IMR-90 (cell line): Measurements from ENCODE around the gene DOCK1. TPM values are rescaled to one million over a fixed set of nuclear protein-coding genes. Genes with fewer than 3 reads are reported as not detected.

Experiments used
- ATAC-seq: fragments of 200-7000 bp; cut with Tn5 transposase; 2 replicates; pipeline ENCODE4 v1.9.1; 2020; ENCODE audit warnings: low read depth, mild to moderate bottlenecking, moderate library complexity
- BruUV-seq: library from RNA; stranded (reverse); fragments of 400-500 nt; replicated peaks from 2 replicates; lab custom pipeline; 2021; lab: Mats Ljungman, UMichigan
- CTCF ChIA-PET: fragments of 300-600 bp; formaldehyde crosslinking; extraction: SDS; loops from one replicate; lab custom pipeline; 2021; ENCODE audit warnings: antibody characterized with exemption; lab: Yijun Ruan, JAX
- POLR2A ChIA-PET: fragments of 300-600 bp; sonication (Branson Sonifier 250); formaldehyde crosslinking; loops from one replicate; lab custom pipeline; 2022; ENCODE audit warnings: antibody characterized with exemption; ENCODE audit not compliant: unreplicated experiment; lab: Charles Lee
- DNase-seq: peaks from one replicate; pipeline ENCODE4 v3.0.0; 2013
- H2AFZ ChIP-seq: replicated peaks from 2 replicates; pipeline ENCODE3; 2013; ENCODE audit warnings: low read length, mild to moderate bottlenecking; ENCODE audit not compliant: poor library complexity
- H2AK5ac ChIP-seq: 2 replicates; pipeline ENCODE4 v1.6.1; 2013; ENCODE audit warnings: low read depth, low read length, inconsistent platforms
- H2AK9ac ChIP-seq: replicated peaks from 2 replicates; pipeline ENCODE3; 2013; ENCODE audit warnings: mild to moderate bottlenecking, low read depth, low read length, moderate library complexity; ENCODE audit not compliant: poor library complexity
- H2BK120ac ChIP-seq: 2 replicates; pipeline ENCODE4 v1.6.1; 2013; ENCODE audit warnings: low read depth, low read length, inconsistent platforms
- H2BK15ac ChIP-seq: 3 replicates; pipeline ENCODE4 v1.6.1; 2013; ENCODE audit warnings: low read depth, low read length, inconsistent platforms
- H2BK20ac ChIP-seq: 2 replicates; pipeline ENCODE4 v1.6.1; 2013; ENCODE audit warnings: low read depth, mild to moderate bottlenecking, inconsistent platforms, low read length, moderate library complexity
- H2BK5ac ChIP-seq: 2 replicates; pipeline ENCODE4 v1.6.1; 2013; ENCODE audit warnings: mild to moderate bottlenecking, low read depth, low read length, inconsistent platforms; ENCODE audit not compliant: poor library complexity, severe bottlenecking
- H3K14ac ChIP-seq: replicated peaks from 2 replicates; pipeline ENCODE4 v1.6.1; 2013; ENCODE audit warnings: low read depth, low read length, inconsistent platforms
- H3K18ac ChIP-seq: 2 replicates; pipeline ENCODE4 v1.6.1; 2013; ENCODE audit warnings: low read depth, low read length, control low read depth
- H3K23ac ChIP-seq: 2 replicates; pipeline ENCODE4 v1.6.1; 2013; ENCODE audit warnings: low read depth, low read length, inconsistent platforms
- H3K27ac ChIP-seq: 2 replicates; pipeline ENCODE4 v1.5.1; 2013; ENCODE audit warnings: mild to moderate bottlenecking, control low read depth, low read length; ENCODE audit not compliant: insufficient read depth
- H3K27me3 ChIP-seq: 2 replicates; pipeline ENCODE4 v1.6.1; 2013; ENCODE audit warnings: low read length; ENCODE audit not compliant: control insufficient read depth, insufficient read depth
- H3K36me3 ChIP-seq: 2 replicates; pipeline ENCODE4 v1.6.1; 2013; ENCODE audit warnings: low read length, mixed read lengths; ENCODE audit not compliant: control insufficient read depth, insufficient read depth
- H3K4ac ChIP-seq: 2 replicates; pipeline ENCODE4 v1.6.1; 2013; ENCODE audit warnings: low read depth, low read length, inconsistent platforms
- H3K4me1 ChIP-seq: 2 replicates; pipeline ENCODE4 v1.6.1; 2013; ENCODE audit warnings: low read length, mixed read lengths; ENCODE audit not compliant: control insufficient read depth, insufficient read depth
- H3K4me2 ChIP-seq: 2 replicates; pipeline ENCODE4 v1.6.1; 2013; ENCODE audit warnings: low read depth, mild to moderate bottlenecking, control low read depth, low read length, moderate library complexity
- H3K4me3 ChIP-seq: 2 replicates; pipeline ENCODE4 v1.5.1; 2013; ENCODE audit warnings: low read depth, mild to moderate bottlenecking, control low read depth, low read length, moderate library complexity; ENCODE audit not compliant: insufficient read depth
- H3K56ac ChIP-seq: 2 replicates; pipeline ENCODE4 v1.6.1; 2013; ENCODE audit warnings: low read length, inconsistent platforms; ENCODE audit not compliant: insufficient read depth; ENCODE audit errors: extremely low read depth
- H3K79me1 ChIP-seq, 2 experiments: 2 replicates each; pipeline ENCODE4 v1.6.1; 2013; ENCODE audit warnings: low read length in 2 of 2, inconsistent platforms in 1 of 2, low read depth in 1 of 2
- H3K9ac ChIP-seq: 2 replicates; pipeline ENCODE4 v1.6.1; 2013; ENCODE audit warnings: low read depth, low read length, control low read depth
- H3K9me1 ChIP-seq: 2 replicates; pipeline ENCODE4 v1.6.1; 2013; ENCODE audit warnings: low read length, inconsistent platforms; ENCODE audit not compliant: insufficient read depth
- H3K9me3 ChIP-seq: 2 replicates; pipeline ENCODE4 v1.6.1; 2013; ENCODE audit warnings: low read length; ENCODE audit not compliant: control insufficient read depth, insufficient read depth
- H4K20me1 ChIP-seq: 2 replicates; pipeline ENCODE4 v1.6.1; 2013; ENCODE audit warnings: low read length, inconsistent platforms; ENCODE audit not compliant: insufficient read depth
- H4K5ac ChIP-seq: 2 replicates; pipeline ENCODE4 v1.6.1; 2013; ENCODE audit warnings: mild to moderate bottlenecking, low read depth, low read length, control low read depth
- H4K8ac ChIP-seq, 2 experiments: 2 replicates each; pipeline ENCODE4 v1.6.1; 2013; ENCODE audit warnings: low read depth in 2 of 2, low read length in 2 of 2, control low read depth in 1 of 2, inconsistent platforms in 1 of 2
- H4K91ac ChIP-seq: 2 replicates; pipeline ENCODE4 v1.6.1; 2013; ENCODE audit warnings: low read depth, low read length, inconsistent platforms; ENCODE audit not compliant: insufficient read depth
- BHLHE40 ChIP-seq: fragments of 150-350 bp; IDR thresholded peaks from 2 replicates; pipeline ENCODE4 v1.6.1; 2016; ENCODE audit warnings: mild to moderate bottlenecking, low read depth, low read length
- CEBPB ChIP-seq: IDR thresholded peaks from 2 replicates; pipeline ENCODE4 v1.6.1; 2012; ENCODE audit warnings: low read depth, low read length, improper control_type of control experiment
- CTCF ChIP-seq: conservative IDR thresholded peaks from 2 replicates; pipeline ENCODE4 v1.5.1; 2012; ENCODE audit warnings: mild to moderate bottlenecking, low read depth, low read length, improper control_type of control experiment
- ELK1 ChIP-seq: fragments of 150-350 bp; IDR thresholded peaks from 2 replicates; pipeline ENCODE4 v1.6.1; 2016; ENCODE audit warnings: low read depth, mild to moderate bottlenecking, low read length, moderate library complexity, borderline replicate concordance
- FOS ChIP-seq: fragments of 150-350 bp; IDR thresholded peaks from 2 replicates; pipeline ENCODE4 v1.6.1; 2016; ENCODE audit warnings: low read depth, low read length
- MAFK ChIP-seq: IDR thresholded peaks from 2 replicates; pipeline ENCODE4 v1.6.1; 2012; ENCODE audit warnings: low read depth, low read length, improper control_type of control experiment
- MAZ ChIP-seq: IDR thresholded peaks from 2 replicates; pipeline ENCODE4 v1.6.1; 2012; ENCODE audit warnings: low read depth, mild to moderate bottlenecking, low read length, improper control_type of control experiment, moderate library complexity, borderline replicate concordance
- MXI1 ChIP-seq: IDR thresholded peaks from 2 replicates; pipeline ENCODE4 v1.6.1; 2012; ENCODE audit warnings: low read depth, mild to moderate bottlenecking, low read length, moderate library complexity, borderline replicate concordance
- NFE2L2 ChIP-seq: fragments of 150-350 bp; IDR thresholded peaks from 2 replicates; pipeline ENCODE4 v1.6.1; 2016; ENCODE audit warnings: low read depth, mild to moderate bottlenecking, low read length
- RAD21 ChIP-seq: IDR thresholded peaks from 2 replicates; pipeline ENCODE4 v1.6.1; 2012; ENCODE audit warnings: low read length, improper control_type of control experiment
- RCOR1 ChIP-seq: IDR thresholded peaks from 2 replicates; pipeline ENCODE4 v1.6.1; 2012; ENCODE audit warnings: mild to moderate bottlenecking, low read length, improper control_type of control experiment; ENCODE audit not compliant: insufficient replicate concordance
- RFX5 ChIP-seq: IDR thresholded peaks from 2 replicates; pipeline ENCODE4 v1.8.0; 2012; ENCODE audit warnings: low read depth, mild to moderate bottlenecking, low read length, moderate library complexity
- USF2 ChIP-seq: fragments of 150-350 bp; IDR thresholded peaks from 2 replicates; pipeline ENCODE4 v1.6.1; 2017; ENCODE audit warnings: mild to moderate bottlenecking, antibody characterized with exemption, low read length, low read depth
- WGBS, 2 experiments: methylation state at CpG; one replicate each; pipeline versions ENCODE4 v1.1.5 to v1.1.7; 2013; ENCODE audit warnings: missing lambda C conversion rate in 2 of 2; ENCODE audit not compliant: insufficient read length in 1 of 2; ENCODE audit errors: extremely low coverage in 2 of 2; 5-methylcytosine and 5-hydroxymethylcytosine counted together
- dilution Hi-C: fragments of 300-500 bp; cut with HindIII; formaldehyde crosslinking; loops from one replicate; pipeline ENCODE4 v1.14.3; 2018; ENCODE audit warnings: low sequenced_read_pairs; ENCODE audit not compliant: unreplicated experiment
- in situ Hi-C: fragments of 300-500 bp; cut with MboI; formaldehyde crosslinking; loops from 3 replicates; pipeline ENCODE4 v1.14.3; 2019; ENCODE audit warnings: low sequenced_read_pairs, inconsistent platforms, mixed read lengths
- intact Hi-C: fragments of 100-400 bp; cut with micrococcal nuclease; formaldehyde crosslinking; loops from 2 replicates; pipeline ENCODE4 v1.10.0; 2022
- polyA plus RNA-seq, 3 experiments: library from polyadenylated mRNA; depleted of rRNA; stranded (reverse); fragments of >200 nt; gene quantifications; 2 replicates each; pipeline ENCODE4 v1.2.3, GENCODE V29; 2012; ENCODE audit warnings: low replicate concordance in 1 of 3
- total RNA-seq: library from RNA; depleted of rRNA; stranded (reverse); fragments of >200 nt; gene quantifications from 2 replicates; pipeline ENCODE4 v1.2.3, GENCODE V29; 2012

DOCK1 gene
- total and polyA plus RNA-seq, 2 of the 4 experiments (the other 2 are of a cell fraction) = 28.2 to 71.0 TPM

GRCh38 chr10:127017541-127018297 lies 112.5 kb downstream of the DOCK1 start:
- no TSS peak for BruUV-seq
- intact Hi-C loops (no loop called here), dilution Hi-C loops (no loop called here), in situ Hi-C loops (no loop called here)
- no peak overlapping the region for H2BK15ac ChIP-seq
- H3K9me1 ChIP-seq = peaks cover 13% of the 10 kb centered on the region
- H3K4me2 ChIP-seq = no peak overlapping the region
- H2BK20ac ChIP-seq = no peak overlapping the region
- no peaks in the 10 kb centered on the region for H3K27me3 ChIP-seq
- H3K4me3 ChIP-seq = no peak overlapping the region
- no peak overlapping the region for H2BK120ac ChIP-seq
- H2AK5ac ChIP-seq = no peak overlapping the region
- DNase-seq = peak; percentile 26
- WGBS, 2 experiments = 94% methylated on average over 6 of the region's 20 CpGs; no CpG with 5 or more reads in 1 of the 2 experiments
- H3K36me3 ChIP-seq = peaks cover 37% of the 10 kb centered on the region
- H3K27ac ChIP-seq = no peak overlapping the region
- POLR2A ChIA-PET = no interaction called here
- no peak for TF ChIP-seq CTCF
- TF ChIP-seq USF2 = no peak
- TF ChIP-seq ELK1 = no peak
- no peak for TF ChIP-seq FOS
- no peak for TF ChIP-seq MAFK
- TF ChIP-seq MXI1 = no peak
- TF ChIP-seq RFX5 = no peak
- no peak for TF ChIP-seq RCOR1
- TF ChIP-seq RAD21 = no peak
- TF ChIP-seq BHLHE40 = no peak
- no peak for TF ChIP-seq MAZ
- TF ChIP-seq NFE2L2 = no peak
- no peak for TF ChIP-seq CEBPB
- H3K4ac ChIP-seq = no peak overlapping the region
- H3K79me1 ChIP-seq = peaks cover 8 to 41% of the 10 kb centered on the region in 2 experiments; a peak in 2 of 4 replicates
- peaks cover 2% of the 10 kb centered on the region; the same call in 1 of the 2 replicates for H3K4me1 ChIP-seq
- CTCF ChIA-PET = no interaction called here
- H4K20me1 ChIP-seq = 0 out of 2 replicates have a peak, but pooled peaks cover 1% of the 10 kb centered on the region
- H3K18ac ChIP-seq = no peak overlapping the region
- peak overlapping the region; percentile 19 for H2AK9ac ChIP-seq
- no peak overlapping the region for H4K8ac ChIP-seq
- no peak overlapping the region for H3K23ac ChIP-seq
- H4K5ac ChIP-seq = no peak overlapping the region
- H3K9me3 ChIP-seq = no peaks in the 10 kb centered on the region
- peak; percentile 18; the same call in 1 of the 2 replicates for ATAC-seq
- no peak overlapping the region for H4K91ac ChIP-seq
- H3K9ac ChIP-seq = no peak overlapping the region
- no peak overlapping the region for H3K56ac ChIP-seq
- no peak overlapping the region for H2AFZ ChIP-seq
- no peak overlapping the region for H3K14ac ChIP-seq
- H2BK5ac ChIP-seq = no peak overlapping the region
